Activated CD8-positive, alpha-beta memory T cell treated with anti-CD3 and anti-CD28 coated beads for 36 hours (primary cell): ENCODE measurements around the gene RIPOR3. TPM values are rescaled to one million over a fixed set of nuclear protein-coding genes. Genes with fewer than 3 reads are reported as not detected.

Experiments used
- CTCF ChIA-PET: fragments of 350-600 bp; sonication (Branson Sonifier 250); formaldehyde crosslinking; loops from one replicate; lab custom pipeline; 2021; ENCODE audit warnings: antibody characterized with exemption; lab: Charles Lee
- POLR2A ChIA-PET: fragments of 350-600 bp; sonication (Branson Sonifier 250); formaldehyde crosslinking; loops from one replicate; lab custom pipeline; 2021; ENCODE audit warnings: antibody characterized with exemption; lab: Charles Lee
- total RNA-seq, 2 experiments: library from RNA; stranded (reverse); gene quantifications; one replicate each; pipeline ENCODE4 v1.2.3, GENCODE V29; 2021

The RIPOR3 gene
- total RNA-seq, 2 experiments from 2014 or later: not detected

GRCh38 chr20:50592282-50593004 lies 98.9 kb downstream of the RIPOR3 start:
- CTCF ChIA-PET: interaction anchor here (0.9 to 1.5 kb wide), 5 partner anchors 10 to 414 kb away, joined by 3 to 4 read pairs (median 3); no protein-coding TSS in a partner anchor
- POLR2A ChIA-PET: no interaction called here

GRCh38 chr20:50591233-50591852 lies 100.0 kb downstream of the RIPOR3 start:
- POLR2A ChIA-PET: no interaction called here
- CTCF ChIA-PET: interaction anchor here (1.0 to 1.4 kb wide), 3 partner anchors 11 to 14 kb away, joined by 3 read pairs; no protein-coding TSS in a partner anchor

DNA sequence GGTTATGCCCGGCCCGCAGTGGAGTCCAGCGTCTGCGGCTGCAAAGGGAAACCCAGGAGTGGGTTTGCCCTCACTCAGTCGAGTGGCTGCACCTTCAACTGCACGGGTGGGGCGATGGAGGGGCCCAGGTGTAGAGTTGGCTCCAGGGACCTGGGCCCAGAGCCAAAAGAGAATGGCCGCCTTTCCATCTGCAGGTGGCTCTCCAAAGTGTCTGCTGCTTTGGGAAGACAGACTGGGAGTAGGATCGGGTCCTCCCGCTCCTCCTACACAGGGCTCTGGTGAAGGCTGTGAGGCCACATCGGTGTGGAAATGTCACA lies 101.0 kb downstream of the RIPOR3 start:
- ChIA-PET CTCF (no interaction called here), POLR2A (no interaction called here)

GRCh38 chr20:50589548-50590347 lies 101.6 kb downstream of the RIPOR3 start:
- POLR2A ChIA-PET: no interaction called here

GRCh38 chr20:50588034-50588736 lies 103.2 kb downstream of the RIPOR3 start:
- ChIA-PET POLR2A (no interaction called here), CTCF (interaction anchor here (0.7 to 1.7 kb wide), 15 partner anchors 11 to 609 kb away, joined by 3 to 7 read pairs (median 3); partner anchors contain the start of genes PARD6B and PTPN1)

More at GRCh38 chr20:50589548-50590347, 101.6 kb downstream of the RIPOR3 start:
- CTCF ChIA-PET: interaction anchor here (0.7 to 1.7 kb wide), 5 partner anchors 10 to 120 kb away, joined by 3 to 7 read pairs (median 3); no protein-coding TSS in a partner anchor

- POLR2A ChIA-PET: no interaction called here
These were observed 103.9 kb downstream of the RIPOR3 start for GRCh38 chr20:50587291-50587961.

DNA sequence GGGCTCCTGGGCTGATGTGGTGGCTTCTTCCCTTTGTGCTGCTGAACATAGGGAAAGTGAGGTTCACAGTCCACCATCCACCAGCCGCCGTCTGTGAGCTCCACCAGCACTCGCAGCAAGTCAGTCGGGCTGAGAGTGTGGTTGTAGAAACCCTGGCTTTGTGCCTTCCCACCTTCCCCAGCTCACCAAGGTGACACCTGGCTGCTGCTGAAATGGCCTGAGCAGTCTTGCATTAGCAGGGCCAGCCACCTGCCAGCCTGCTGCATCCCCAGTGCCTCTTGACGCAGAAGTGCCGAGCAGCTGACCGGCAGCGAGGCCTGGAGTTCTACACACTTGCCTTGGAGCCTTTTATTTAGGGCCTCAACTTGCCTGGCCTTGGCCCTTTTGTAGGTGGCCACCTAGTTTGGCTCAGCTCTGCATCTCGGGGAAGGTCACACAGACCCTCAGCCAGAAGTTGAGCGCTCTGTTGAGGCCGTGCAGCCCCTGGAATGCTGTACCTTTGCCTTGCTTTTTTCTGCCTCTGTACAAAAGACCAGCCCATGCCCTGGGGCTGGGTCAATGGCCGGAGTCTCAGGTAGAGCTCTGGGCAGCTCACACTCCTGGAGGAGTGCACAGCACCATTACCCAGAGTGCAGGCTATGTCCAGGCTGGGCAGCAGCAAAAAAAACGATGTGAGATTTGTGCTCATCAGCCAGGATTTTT lies 104.7 kb downstream of the RIPOR3 start:
- ChIA-PET CTCF (interaction anchor here (0.7 to 1.1 kb wide), 2 partner anchors 13 to 115 kb away, joined by 3 read pairs; no protein-coding TSS in a partner anchor), POLR2A (no interaction called here)

More at GRCh38 chr20:50587291-50587961, 103.9 kb downstream of the RIPOR3 start:
- CTCF ChIA-PET: interaction anchor here (0.7 to 1.7 kb wide), 8 partner anchors 11 to 608 kb away, joined by 3 to 5 read pairs (median 3); partner anchors contain the start of gene PARD6B

DNA sequence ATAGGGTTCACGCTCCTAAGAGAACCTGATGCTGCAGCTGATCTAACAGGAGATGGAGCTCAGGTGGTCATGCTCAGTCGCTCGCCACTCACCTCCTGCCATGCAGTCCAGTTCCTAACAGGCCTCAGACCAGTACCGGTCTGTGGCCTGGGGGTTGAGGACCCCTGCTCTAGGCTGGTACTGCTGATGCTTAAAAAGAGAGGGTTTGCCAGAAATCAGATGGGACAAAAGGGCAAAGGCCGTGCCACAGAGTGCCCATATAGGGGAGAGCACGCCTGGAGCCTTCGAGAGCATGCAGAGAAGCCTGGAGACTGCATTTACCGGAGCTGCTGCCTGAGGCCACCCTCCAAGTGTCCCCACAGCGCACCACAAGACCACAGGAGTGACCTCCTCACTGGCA lies 105.7 kb downstream of the RIPOR3 start:
- CTCF ChIA-PET: interaction anchor here (2.1 kb wide), 1 partner anchor 11 kb away, joined by 5 read pairs; no protein-coding TSS in a partner anchor
- POLR2A ChIA-PET: no interaction called here

- CTCF ChIA-PET: interaction anchor here (1.2 to 2.1 kb wide), 2 partner anchors 10 to 15 kb away, joined by 3 to 5 read pairs; no protein-coding TSS in a partner anchor
- POLR2A ChIA-PET: no interaction called here
These were observed 106.1 kb downstream of the RIPOR3 start for GRCh38 chr20:50585214-50585613.

- CTCF ChIA-PET: interaction anchor here (1.2 to 2.1 kb wide), 2 partner anchors 10 to 14 kb away, joined by 3 to 5 read pairs; no protein-coding TSS in a partner anchor
These were observed 106.7 kb downstream of the RIPOR3 start for GRCh38 chr20:50584687-50585086.

DNA sequence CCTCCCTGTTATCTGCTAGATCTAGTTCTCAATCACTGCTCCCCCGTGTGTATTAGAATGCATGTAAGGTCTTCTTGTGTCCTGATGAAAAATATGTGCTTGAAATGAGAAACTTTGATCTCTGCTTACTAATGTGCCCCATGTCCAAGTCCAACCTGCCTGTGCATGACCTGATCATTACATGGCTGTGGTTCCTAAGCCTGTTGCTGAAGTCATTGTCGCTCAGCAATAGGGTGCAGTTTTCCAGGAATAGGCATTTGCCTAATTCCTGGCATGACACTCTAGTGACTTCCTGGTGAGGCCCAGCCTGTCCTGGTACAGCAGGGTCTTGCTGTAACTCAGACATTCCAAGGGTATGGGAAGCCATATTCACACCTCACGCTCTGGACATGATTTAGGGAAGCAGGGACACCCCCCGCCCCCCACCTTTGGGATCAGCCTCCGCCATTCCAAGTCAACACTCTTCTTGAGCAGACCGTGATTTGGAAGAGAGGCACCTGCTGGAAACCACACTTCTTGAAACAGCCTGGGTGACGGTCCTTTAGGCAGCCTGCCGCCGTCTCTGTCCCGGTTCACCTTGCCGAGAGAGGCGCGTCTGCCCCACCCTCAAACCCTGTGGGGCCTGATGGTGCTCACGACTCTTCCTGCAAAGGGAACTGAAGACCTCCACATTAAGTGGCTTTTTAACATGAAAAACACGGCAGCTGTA lies 107.7 kb downstream of the RIPOR3 start:
- ChIA-PET POLR2A (no interaction called here), CTCF (interaction anchor here (0.8 to 2.1 kb wide), 3 partner anchors 8 to 105 kb away, joined by 3 to 5 read pairs (median 3); no protein-coding TSS in a partner anchor)

More at GRCh38 chr20:50584687-50585086, 106.7 kb downstream of the RIPOR3 start:
- POLR2A ChIA-PET: no interaction called here

- ChIA-PET POLR2A (no interaction called here), CTCF (no interaction called here)
These were observed 108.6 kb downstream of the RIPOR3 start for GRCh38 chr20:50582591-50583234.

DNA sequence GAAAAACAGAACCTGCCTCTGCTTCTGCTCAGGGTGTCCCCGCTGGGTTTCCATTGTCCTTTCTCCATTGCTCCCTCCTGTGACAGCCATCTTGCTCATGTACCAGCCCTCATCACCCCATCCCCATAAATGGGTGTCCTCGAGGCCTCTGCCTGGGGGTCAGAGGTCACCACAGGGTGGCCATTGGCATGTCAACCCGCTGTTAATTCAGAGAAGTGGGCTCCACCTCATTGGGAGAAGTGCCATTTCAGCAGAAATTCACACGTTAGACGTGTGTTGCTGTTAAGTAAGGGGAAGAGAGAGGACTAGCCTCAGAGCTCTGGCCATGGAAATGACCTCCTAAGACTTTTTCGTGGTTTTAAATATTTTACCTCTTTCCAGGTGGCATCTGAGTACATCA lies 109.2 kb downstream of the RIPOR3 start:
- ChIA-PET CTCF (no interaction called here), POLR2A (no interaction called here)

DNA sequence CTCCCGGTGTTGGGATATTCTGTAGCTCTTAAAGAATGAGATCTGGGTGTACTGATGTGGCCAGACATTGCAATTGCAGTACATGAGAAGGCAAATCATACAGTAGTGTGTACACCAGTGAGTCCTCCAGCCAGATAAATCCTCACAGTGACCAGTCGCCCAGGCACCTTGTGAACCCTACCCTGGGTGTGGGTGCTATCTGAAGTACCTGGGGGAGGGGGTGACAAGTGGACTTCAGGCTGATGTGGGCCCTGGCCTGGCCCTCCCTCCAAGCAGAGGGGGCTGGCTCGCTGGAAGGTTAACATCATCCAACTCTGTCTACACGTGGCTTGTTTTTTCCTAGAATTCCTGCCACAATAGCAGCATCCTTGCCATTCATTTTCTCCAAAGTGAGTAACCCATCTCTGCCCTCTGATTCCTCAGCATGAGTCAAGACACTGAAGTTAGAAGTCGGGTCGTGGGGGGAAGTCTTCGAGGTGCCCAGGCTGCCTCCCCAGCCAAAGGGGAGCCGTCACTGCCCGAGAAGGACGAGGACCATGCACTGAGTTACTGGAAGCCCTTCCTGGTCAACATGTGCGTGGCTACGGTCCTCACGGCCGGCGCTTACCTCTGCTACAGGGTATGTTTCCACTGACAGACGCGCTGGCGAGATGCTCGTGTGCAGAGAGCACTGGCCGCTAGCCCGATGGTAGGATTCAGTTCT lies 110.3 kb downstream of the RIPOR3 start:
- ChIA-PET CTCF (interaction anchor here (0.6 to 3.2 kb wide), 2 partner anchors 18 to 102 kb away, joined by 4 to 15 read pairs; no protein-coding TSS in a partner anchor), POLR2A (no interaction called here)

DNA sequence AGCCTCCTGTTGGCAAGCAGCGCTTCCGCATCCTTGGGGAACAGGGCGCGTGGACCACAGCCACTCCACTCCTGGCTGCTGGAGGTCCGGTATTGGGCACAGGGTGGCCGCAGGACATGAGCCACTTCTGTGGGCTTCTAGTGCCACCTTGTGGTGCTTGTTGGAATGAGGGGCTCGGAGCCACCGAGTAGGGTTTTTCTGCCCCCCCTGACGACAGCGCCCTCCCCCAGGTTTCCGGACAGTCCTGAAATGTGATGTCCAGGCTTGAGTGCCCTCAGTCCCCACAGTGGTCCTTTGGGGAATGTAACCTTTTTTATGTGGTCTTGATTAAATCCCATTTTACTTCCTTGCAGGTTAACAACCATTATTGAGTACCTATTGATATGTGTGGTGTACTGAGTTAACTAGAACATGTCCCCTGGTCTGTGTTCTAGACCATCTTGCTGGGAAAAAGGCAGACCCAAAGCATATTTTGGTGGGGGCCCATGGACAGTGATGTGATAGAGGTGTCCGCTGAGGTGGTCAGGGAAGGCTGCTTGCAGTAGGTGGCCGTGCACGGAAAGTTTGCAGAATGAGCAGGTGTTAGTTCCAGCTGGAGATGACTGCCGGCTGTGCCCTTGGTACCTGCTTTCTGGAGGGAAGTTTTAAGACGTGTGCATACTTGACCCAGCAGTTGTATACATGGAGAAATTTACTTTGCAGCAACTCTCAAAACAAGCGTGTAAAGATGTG lies 111.2 kb downstream of the RIPOR3 start:
- POLR2A ChIA-PET: no interaction called here
- CTCF ChIA-PET: interaction anchor here (0.7 to 3.2 kb wide), 11 partner anchors 12 to 393 kb away, joined by 3 to 15 read pairs (median 3); partner anchors contain the start of gene PARD6B
